Neural progenitor cell (in vitro differentiated cells): ENCODE results near the gene IRS1.

Source experiments
- EZH2 ChIP-seq: fragments of 200-600 bp; sonication (generic); IDR thresholded peaks from 2 replicates; pipeline ENCODE4 v1.6.1; 2017; ENCODE audit warnings: antibody characterized with exemption, mild to moderate bottlenecking, moderate library complexity
- EZH2phosphoT487 ChIP-seq: fragments of 200-600 bp; sonication (generic); IDR thresholded peaks from 2 replicates; pipeline ENCODE4 v1.6.1; 2017; ENCODE audit warnings: antibody characterized with exemption
- TF ChIP-seq, protein P1 (sequence below): fragments of 200-600 bp; sonication (generic); IDR thresholded peaks from 2 replicates; pipeline ENCODE4 v1.5.1; 2017; ENCODE audit warnings: antibody characterized with exemption, mild to moderate bottlenecking

DNA sequence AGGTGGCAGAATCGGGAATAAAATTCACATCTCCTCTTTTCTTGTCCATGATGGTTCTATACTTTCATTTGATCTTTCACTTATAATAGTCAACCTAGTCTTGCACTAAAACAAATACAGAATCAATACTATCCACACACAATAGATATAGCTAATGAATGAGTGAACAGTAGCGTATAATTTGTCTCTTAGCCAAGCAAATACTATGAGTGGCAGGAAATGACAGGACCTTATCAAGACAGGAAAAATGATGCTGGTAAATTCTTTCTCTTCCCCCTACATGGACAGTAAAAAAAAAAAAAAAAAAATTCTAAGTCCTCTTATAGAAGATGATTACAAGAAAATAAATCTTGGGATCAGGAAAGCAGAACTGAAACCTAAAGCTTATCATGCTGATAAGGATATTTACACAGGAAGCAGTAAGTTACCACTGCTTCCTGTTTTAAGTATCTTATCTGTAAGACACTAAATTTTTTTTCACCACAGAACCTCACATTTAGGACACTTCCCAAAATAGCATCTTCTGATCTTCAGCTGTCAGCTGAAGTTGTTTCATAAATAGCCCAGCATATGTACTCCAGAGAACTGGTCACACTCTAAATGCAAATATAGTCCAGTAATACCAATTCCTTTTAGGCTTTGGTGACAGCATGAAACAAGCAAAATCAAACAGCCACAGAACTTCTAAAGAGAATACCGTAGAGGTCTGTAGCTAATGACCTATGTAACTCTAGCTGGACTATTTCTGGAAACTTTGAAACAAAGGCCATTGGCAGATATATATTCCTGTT, 27.0 kb downstream of the IRS1 start:
- TF ChIP-seq, protein P1, sequence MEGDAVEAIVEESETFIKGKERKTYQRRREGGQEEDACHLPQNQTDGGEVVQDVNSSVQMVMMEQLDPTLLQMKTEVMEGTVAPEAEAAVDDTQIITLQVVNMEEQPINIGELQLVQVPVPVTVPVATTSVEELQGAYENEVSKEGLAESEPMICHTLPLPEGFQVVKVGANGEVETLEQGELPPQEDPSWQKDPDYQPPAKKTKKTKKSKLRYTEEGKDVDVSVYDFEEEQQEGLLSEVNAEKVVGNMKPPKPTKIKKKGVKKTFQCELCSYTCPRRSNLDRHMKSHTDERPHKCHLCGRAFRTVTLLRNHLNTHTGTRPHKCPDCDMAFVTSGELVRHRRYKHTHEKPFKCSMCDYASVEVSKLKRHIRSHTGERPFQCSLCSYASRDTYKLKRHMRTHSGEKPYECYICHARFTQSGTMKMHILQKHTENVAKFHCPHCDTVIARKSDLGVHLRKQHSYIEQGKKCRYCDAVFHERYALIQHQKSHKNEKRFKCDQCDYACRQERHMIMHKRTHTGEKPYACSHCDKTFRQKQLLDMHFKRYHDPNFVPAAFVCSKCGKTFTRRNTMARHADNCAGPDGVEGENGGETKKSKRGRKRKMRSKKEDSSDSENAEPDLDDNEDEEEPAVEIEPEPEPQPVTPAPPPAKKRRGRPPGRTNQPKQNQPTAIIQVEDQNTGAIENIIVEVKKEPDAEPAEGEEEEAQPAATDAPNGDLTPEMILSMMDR, result no peak
- TF ChIP-seq EZH2 (no peak), EZH2phosphoT487 (no peak)
